ENCODE results near the gene TEN1. TPM values are rescaled to one million over a fixed set of nuclear protein-coding genes. Genes with fewer than 3 reads are reported as not detected.

Gene TEN1
- polyA plus RNA-seq, 4 donors, result 19.8 to 32.3 (median 22.9) TPM

GRCh38 chr17:75975757-75976174, 3.3 kb upstream of the TEN1 start:
- DNase-seq (ENCODE audit: low read depth in 4 of 4, low spot score in 3 of 4), result no peak

DNA sequence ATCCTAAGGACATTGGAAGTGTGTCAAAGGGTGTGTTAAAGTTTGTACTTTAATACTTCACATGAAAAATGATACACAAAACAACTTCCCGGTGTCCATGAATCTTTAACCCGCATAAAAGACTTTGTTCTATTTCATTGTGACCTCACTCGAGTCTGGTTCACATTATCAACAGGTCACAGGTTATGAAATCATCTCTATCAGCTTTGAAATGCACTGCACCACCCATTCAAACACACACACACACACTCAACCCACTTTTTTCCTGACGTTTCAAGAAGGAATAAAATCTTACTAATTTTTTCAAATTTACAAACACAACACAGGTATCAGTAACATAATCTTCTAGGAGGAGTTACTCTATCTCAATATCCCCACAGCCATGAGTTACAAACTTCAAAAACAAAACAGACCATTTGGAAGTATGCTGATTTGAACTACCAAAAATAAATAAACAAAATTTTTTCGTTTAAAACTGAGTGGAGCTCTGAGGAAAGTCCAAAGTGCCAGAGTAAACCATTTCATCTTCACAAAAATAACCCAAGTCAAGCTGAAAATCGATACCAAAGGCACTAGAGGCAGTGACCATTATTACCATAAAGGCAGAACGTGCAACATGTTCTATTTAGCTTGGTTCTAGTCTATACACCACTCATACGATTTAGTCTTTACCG, 2.7 kb upstream of the TEN1 start:
- DNase-seq (ENCODE audit: low read depth in 4 of 4, low spot score in 3 of 4), result no peak

DNA sequence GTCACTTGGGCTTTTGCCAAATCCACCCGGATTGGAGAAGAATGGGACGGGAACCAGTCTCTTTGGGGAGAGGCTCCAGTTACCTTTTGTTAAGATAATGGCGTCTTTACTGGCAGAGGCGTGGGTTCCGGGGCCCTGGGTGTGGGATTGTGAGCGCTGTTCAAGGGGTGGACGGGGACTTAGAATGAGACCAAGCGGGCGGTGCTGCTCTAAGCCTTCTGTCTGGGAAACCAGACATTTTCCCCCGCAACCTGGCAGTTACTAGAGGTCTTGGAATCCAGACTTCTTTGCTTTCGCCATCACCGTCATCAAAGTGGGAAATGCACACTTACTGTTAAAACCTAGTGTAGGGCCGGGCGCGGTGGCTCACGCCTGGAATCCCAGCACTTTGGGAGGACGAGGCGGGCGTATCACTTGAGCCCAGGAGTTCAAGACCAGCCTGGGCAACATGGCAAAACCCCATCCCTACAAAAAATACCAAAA, 706 bp downstream of the TEN1 start:
- no peak for DNase-seq (ENCODE audit: low read depth in 4 of 4, low spot score in 3 of 4)

DNA sequence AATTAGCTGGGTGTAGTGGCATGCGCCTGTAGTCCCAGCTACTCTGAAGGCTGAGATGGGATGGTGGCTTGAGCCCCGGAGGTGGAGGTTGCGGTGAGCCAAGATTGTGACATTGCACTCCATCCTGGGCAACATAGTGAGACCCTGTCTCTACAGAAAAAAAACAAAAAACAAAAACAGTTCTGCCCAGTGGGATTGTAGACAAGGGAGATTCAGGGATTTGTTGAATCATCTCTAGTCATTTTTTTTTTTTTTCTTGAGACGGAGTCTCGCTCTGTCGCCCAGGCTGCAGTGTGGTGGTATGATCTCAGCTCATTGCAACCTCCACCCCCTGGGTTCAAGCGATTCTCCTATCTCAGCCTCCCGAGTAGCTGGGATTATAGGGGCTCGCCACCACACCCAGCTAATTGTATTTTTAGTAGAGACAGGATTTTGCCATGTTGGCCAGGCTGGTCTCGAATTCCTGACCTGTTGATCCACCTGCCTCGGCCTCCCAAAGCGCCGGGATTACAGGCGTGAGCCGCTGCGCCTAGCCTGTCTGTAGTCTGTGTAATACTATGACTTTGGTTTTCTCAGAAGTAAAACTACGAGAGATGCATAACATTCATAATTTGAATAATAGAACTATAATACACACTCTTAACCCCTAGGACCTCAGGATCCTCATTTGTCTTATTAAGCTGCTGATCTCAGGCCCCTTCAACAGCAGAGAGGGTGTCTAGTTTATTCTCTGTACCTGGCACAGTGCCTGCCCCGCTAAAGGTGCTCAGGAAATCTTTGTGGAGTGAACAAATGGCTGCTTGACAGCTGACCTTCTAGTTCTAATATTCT, 1.4 kb downstream of the TEN1 start:
- DNase-seq (ENCODE audit: low read depth in 4 of 4, low spot score in 3 of 4), result no peak

DNA sequence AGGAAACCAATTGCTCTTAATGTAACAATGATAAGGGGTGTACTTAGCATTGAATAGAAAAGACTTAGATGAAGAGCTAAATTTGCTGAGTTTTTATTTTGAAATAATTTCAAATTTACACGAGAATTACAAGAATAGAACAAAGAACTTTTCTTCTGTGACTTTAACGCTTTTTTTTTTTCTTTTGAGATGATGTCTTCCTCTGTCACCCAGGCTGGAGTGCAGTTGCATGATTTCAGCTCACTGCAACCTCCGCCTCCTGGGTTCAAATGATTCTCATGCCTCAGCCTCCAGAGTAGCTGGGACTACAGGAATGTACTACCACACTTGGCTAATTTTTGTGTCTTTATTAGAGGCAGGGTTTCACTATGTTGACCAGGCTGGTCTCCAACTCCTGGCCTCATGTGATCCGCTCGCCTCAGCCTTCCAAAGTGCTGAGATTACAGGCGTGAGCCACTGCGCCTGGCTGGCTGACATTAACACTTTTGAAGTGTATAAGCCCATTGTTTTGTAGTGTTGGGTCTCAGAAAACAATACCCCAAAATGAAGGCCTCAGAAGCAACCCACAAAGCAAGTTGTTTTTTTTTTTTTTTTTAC, 2.1 kb downstream of the TEN1 start:
- DNase-seq (ENCODE audit: low read depth in 4 of 4, low spot score in 3 of 4), result no peak

- no peak for DNase-seq (ENCODE audit: low read depth in 4 of 4, low spot score in 3 of 4)
Observed at GRCh38 chr17:75983501-75984181, 4.6 kb downstream of the TEN1 start.

DNA sequence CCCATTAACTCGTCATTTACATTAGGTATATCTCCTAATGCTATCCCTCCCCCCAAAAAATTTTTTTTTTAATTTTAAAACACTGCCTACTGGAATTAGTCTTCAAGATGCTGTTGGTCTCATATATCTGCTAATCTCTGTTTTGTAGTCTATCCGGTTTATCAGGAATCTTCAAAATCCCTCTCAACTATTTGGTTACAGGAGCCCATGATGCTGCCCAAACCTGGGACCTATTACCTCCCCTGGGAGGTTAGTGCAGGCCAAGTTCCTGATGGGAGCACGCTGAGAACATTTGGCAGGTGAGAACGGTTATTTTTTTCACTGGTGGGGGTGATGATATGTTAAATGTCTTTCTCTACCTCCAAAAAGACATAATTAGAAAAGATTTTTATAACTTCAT, 6.9 kb downstream of the TEN1 start:
- DNase-seq (ENCODE audit: low read depth in 4 of 4, low spot score in 3 of 4), result no peak

DNA sequence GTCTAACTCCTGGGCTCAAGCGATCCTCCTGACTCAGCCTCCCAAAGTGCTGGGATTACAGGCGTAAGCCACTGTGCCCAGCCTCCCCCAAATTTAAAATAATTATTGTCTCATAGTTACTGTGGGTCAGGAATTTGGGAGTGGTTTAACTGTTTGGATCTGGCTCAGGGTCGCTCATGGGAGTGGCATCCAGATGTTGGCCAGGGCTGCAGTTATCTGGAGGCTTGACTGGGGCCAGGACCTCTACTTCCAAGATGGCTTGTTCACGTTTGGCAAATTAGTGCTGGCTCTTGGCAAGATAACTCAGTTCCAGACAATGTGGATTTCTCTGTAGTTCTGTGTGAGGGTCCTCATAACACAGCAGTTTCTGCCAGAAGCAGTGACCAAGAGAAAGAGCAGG, 8.0 kb downstream of the TEN1 start:
- DNase-seq (ENCODE audit: low read depth in 4 of 4, low spot score in 3 of 4), result no peak

DNA sequence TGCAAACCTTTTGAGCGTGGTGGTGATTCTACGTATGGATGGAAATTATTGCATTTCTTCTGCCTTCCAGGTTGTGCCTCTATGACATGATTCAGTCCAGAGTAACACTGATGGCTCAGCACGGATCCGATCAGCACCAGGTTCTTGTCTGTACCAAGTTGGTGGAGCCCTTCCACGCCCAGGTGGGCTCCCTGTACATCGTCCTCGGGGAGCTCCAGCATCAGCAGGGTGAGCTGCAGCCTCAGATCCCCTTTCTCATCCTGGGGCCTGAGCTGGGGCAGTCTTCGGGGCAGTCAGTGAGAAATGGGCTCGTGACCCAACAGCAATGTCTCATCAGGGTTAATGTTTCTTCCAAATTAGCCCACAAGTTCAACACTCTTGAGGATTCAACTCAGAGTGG, 12.4 kb downstream of the TEN1 start:
- no peak for DNase-seq (ENCODE audit: low read depth in 4 of 4, low spot score in 3 of 4)

DNA sequence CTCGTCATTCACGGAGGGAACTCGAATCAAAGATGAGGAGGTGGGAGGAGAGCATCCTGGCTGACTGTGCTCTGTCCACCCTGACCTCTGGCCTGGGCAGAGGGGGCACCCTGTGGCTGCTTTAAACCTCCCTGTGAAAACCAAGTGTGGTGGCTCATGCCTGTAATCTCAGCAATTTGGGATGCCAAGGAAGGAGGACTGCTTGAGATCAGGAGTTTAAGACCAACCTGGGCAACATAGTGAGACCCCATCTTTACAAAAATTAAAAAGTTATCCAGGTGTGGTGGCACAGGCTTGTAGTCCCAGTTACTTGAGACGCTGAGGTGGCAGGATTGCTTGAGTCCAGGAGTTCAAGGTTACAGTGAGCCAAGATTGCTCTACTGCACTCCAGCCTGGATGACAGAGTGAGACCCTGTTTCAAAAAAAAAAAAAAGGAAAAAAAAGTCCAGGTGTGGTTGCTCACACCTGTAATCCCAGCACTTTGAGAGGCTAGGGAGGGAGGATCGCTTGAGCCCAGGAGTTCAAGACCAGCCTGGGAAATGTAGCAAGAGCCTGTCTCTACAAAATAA, 15.8 kb downstream of the TEN1 start:
- DNase-seq (ENCODE audit: low read depth in 4 of 4, low spot score in 3 of 4), result no peak

GRCh38 chr17:75995385-75995925, 16.4 kb downstream of the TEN1 start:
- DNase-seq (ENCODE audit: low read depth in 4 of 4, low spot score in 3 of 4), result no peak

DNA sequence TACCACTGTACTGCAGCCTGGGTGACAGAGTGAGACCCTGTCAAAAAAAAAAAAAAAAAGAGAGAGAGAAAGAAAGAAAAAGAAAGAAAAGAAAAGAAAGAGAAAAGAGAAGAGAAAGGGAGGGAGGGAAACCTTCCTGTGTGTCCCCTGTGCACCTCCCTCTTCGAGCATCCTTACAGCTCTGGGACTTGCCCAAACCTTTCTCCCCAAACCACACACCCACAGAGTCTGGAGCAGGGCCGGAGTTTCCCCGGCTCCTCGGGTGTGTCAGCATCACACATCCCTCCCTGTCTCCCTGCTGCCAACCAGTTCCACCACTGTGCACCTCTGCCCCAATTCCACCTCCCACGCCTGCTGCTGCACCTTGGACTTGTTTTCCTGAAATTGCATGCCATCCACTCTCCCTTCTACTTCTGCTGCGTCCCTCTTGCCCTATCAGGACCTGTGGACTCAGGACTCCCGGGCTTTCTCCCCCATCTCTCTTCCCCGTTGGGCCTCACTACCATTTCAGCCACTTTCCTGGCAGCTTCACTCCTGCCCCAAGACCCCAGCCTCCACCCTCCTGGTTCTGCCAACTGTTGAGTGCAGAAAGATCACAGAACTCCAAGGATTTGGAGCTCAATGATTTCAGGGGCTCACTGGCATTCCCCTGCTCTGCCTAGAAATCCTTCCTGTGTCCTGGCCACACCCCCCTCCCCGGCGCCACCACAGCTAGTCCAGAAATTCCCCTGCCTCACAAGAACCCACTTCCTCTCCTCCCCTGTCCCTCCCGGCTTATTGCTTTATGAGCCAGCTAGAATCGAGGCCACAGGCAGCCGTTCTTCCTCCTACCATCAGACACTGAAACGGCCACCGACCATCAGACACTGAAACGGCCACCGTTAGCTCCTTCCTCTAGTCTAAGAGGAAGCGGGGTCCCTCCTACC, 17.9 kb downstream of the TEN1 start:
- DNase-seq (ENCODE audit: low read depth in 4 of 4, low spot score in 3 of 4), result no peak

GRCh38 chr17:75998327-75998795, 19.3 kb downstream of the TEN1 start:
- DNase-seq (ENCODE audit: low read depth in 4 of 4, low spot score in 3 of 4), result no peak

DNA sequence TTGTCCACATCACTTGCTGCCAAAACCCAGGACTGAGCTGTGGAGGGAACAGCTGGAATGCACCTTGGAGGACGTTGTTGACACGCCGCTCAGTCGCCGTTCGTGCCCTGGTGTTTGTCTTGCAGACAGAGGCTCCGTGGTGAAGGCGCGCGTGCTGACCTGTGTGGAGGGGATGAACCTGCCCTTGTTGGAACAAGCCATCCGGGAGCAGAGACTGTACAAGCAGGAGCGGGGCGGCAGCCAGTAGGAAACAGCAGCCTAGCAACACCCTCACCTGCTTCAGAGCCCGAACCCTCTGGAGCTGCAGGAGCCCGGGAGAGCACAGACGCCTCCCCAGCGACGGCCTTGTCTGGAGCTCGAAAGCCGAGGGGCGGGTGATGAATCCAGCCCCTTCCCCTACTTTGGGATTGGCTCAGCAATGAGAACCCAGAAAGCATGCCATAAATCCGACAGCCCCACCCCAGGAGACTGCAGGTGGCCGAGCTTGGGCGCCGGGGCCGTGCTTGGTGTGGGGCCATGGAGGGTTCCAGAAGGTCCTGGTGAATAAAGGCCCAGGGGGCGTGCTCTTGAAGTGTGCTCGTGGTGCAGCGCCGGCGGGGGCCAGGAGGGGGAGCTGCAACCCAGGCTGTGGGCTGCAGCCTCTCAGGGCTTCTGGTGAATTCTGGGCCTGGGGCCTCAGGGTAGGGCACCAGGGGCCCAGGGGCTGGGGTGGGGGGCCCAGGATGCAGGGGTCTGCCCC, 21.1 kb downstream of the TEN1 start:
- no peak for DNase-seq (ENCODE audit: low read depth in 4 of 4, low spot score in 3 of 4)

DNA sequence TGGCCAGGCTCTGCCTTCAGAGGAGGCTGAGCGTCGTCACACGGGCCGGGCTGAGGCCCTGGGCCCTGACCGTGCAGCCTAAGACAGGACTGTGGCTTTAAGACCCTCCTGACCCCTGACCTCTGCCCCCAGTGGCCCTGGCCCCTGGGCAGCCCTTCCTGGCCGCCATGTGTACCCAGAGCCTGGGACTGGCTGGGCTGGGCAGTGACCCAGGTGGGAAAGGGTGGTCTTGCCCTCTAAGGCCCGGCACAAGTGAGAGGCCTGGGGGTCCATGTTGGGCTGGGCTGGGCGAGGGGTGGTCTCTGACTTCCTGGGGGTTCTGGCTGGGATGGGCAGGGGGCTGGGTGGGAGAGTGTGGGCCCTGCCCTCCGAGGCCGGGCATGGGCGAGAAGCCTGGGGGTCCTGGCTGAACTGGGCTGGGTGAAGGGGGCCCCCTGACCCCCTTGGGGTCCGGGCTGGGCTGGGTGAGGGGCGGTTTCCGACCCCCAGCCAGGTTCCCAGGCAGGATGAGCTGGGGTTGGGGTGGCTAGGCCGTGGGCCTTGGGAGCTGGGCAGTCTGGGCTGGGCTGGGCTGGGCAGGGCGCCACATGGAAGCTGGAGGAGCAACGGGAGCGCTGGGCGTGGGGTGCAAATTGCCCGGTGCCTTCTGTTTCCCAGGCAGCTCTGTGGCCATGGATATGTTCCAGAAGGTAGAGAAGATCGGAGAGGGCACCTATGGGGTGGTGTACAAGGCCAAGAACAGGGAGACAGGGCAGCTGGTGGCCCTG, 21.9 kb downstream of the TEN1 start, which contains the start of gene CDK3:
Gene CDK3, plus strand, starts transcription at position 101 of the 767 bp plus-strand sequence. Its CDS starts 571 bp downstream, at position 672.
- DNase-seq (ENCODE audit: low read depth in 4 of 4, low spot score in 3 of 4), result no peak

GRCh38 chr17:76002100-76002499, 23.1 kb downstream of the TEN1 start:
- DNase-seq (ENCODE audit: low read depth in 4 of 4, low spot score in 3 of 4), result no peak

DNA sequence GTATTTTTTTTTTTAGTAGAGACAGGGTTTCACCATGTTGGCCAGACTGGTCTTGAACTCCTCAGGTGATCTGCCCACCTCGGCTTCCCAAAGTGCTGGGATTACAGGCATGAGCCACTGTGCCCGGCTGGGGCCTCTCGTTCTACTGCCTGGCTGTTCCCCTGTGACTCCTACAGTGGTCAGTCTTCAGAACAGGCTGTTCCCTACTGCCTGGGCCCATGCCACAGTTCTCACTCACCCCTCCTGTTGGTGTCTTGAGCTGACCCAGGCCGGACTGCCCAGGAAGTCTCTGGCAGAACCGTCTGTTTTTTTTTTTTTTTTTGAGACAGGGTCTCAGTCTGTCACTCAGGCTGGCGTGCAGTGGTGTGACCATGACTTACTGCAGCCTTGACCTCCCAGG, 24.9 kb downstream of the TEN1 start:
- DNase-seq (ENCODE audit: low read depth in 4 of 4, low spot score in 3 of 4), result no peak
